H1 (cell line): ENCODE data around the gene XPNPEP1. TPM values are rescaled to one million over a fixed set of nuclear protein-coding genes. Genes with fewer than 3 reads are reported as not detected.

ENCODE experiments used
- CTCF ChIA-PET: fragments of 300-600 bp; sonication (Branson Sonifier 250); formaldehyde crosslinking; loops from one replicate; lab custom pipeline; 2021; ENCODE audit not compliant: partially characterized antibody; lab: Charles Lee
- POLR2A ChIA-PET: fragments of 300-600 bp; sonication (Branson Sonifier 250); formaldehyde crosslinking; loops from one replicate; lab custom pipeline; 2021; ENCODE audit warnings: inconsistent platforms; ENCODE audit not compliant: partially characterized antibody; lab: Charles Lee
- DNase-seq, 2 experiments: peaks; one replicate each; pipeline versions ENCODE4 v3.0.0 to v3.0.0-alpha.2; 2010 to 2022; ENCODE audit warnings: low spot score in 2 of 2, low read depth in 1 of 2, mixed read lengths in 1 of 2
- FAIRE-seq: peaks from 2 replicates; lab custom pipeline; 2011; peaks lifted over from hg19 to GRCh38; lab: Jason Lieb, UNC
- H2AFZ ChIP-seq: 2 replicates; pipeline ENCODE4 v1.8.1; 2012; ENCODE audit warnings: low read length, inconsistent platforms
- H2AK5ac ChIP-seq: 2 replicates; pipeline ENCODE4 v1.6.1; 2013; ENCODE audit warnings: low read depth, low read length
- H2BK120ac ChIP-seq: replicated peaks from 2 replicates; pipeline ENCODE3; 2013; ENCODE audit warnings: low read depth, low read length, inconsistent platforms
- H2BK12ac ChIP-seq: 2 replicates; pipeline ENCODE4 v1.6.1; 2013; ENCODE audit warnings: low read depth, low read length
- H2BK15ac ChIP-seq: 2 replicates; pipeline ENCODE4 v1.6.1; 2013; ENCODE audit warnings: low read length
- H2BK20ac ChIP-seq: 2 replicates; pipeline ENCODE4 v1.6.1; 2013; ENCODE audit warnings: low read length
- H2BK5ac ChIP-seq: 2 replicates; pipeline ENCODE4 v1.6.1; 2013; ENCODE audit warnings: low read depth, low read length
- H3K14ac ChIP-seq: 2 replicates; pipeline ENCODE4 v1.6.1; 2013; ENCODE audit warnings: inconsistent platforms; ENCODE audit not compliant: insufficient read length
- H3K18ac ChIP-seq: 2 replicates; pipeline ENCODE4 v1.6.1; 2013; ENCODE audit warnings: low read length; ENCODE audit errors: extremely low read depth
- H3K23ac ChIP-seq: 2 replicates; pipeline ENCODE4 v1.6.1; 2013; ENCODE audit warnings: inconsistent platforms; ENCODE audit not compliant: insufficient read length
- H3K23me2 ChIP-seq: 2 replicates; pipeline ENCODE4 v1.6.1; 2013; ENCODE audit warnings: low read depth, low read length
- H3K27ac ChIP-seq: 2 replicates; pipeline ENCODE4 v1.6.1; 2011; ENCODE audit warnings: low read depth, low read length, inconsistent platforms
- H3K27me3 ChIP-seq, 4 experiments: replicated peaks in 1 of 4; 1 replicate in 1 of 4; 2 replicates in 3 of 4; pipeline versions ENCODE4 v1.6.1 to v1.8.1; 2011 to 2013; ENCODE audit warnings: low read length in 3 of 4, mild to moderate bottlenecking in 3 of 4, inconsistent platforms in 2 of 4, mixed read lengths in 2 of 4, moderate library complexity in 1 of 4; ENCODE audit not compliant: control insufficient read depth in 3 of 4, insufficient read depth in 3 of 4; ENCODE audit errors: extremely low read depth in 1 of 4
- H3K36me3 ChIP-seq, 4 experiments: 2 replicates each; pipeline versions ENCODE4 v1.6.1 to v1.8.1; 2011 to 2013; ENCODE audit warnings: mild to moderate bottlenecking in 4 of 4, low read length in 3 of 4, moderate library complexity in 2 of 4, control low read depth in 1 of 4, inconsistent platforms in 1 of 4; ENCODE audit not compliant: insufficient read depth in 4 of 4, control insufficient read depth in 2 of 4
- H3K4ac ChIP-seq: replicated peaks from 2 replicates; pipeline ENCODE3; 2013; ENCODE audit warnings: low read length, low read depth, mixed read lengths, inconsistent platforms; ENCODE audit not compliant: insufficient read length
- H3K4me1 ChIP-seq, 4 experiments: replicated peaks in 1 of 4; 1 replicate in 1 of 4; 2 replicates in 3 of 4; pipeline versions ENCODE4 v1.6.1 to v1.8.1; 2011 to 2013; ENCODE audit warnings: low read length in 3 of 4, inconsistent platforms in 2 of 4, mixed read lengths in 1 of 4; ENCODE audit not compliant: insufficient read depth in 4 of 4, control insufficient read depth in 3 of 4
- H3K4me2 ChIP-seq, 2 experiments: 2 replicates each; pipeline versions ENCODE4 v1.6.1 to v1.8.1; 2011 to 2013; ENCODE audit warnings: low read depth in 2 of 2, low read length in 2 of 2, control low read depth in 1 of 2, inconsistent platforms in 1 of 2, mild to moderate bottlenecking in 1 of 2; ENCODE audit not compliant: insufficient read depth in 1 of 2
- H3K4me3 ChIP-seq, 4 experiments: fragments of 200-600, 300-600 bp in 1 of 4; sonication (generic), shearing (Covaris generic), sonication (Bioruptor Twin) in 1 of 4; 2 replicates each; pipeline versions ENCODE4 v1.5.1 to v1.8.1; 2011 to 2016; ENCODE audit warnings: low read length in 4 of 4, low read depth in 3 of 4, control low read depth in 2 of 4, inconsistent platforms in 2 of 4, mild to moderate bottlenecking in 2 of 4, mixed read lengths in 1 of 4, moderate library complexity in 1 of 4; ENCODE audit not compliant: insufficient read depth in 2 of 4; ENCODE audit errors: extremely low read depth in 1 of 4
- H3K56ac ChIP-seq: replicated peaks from 2 replicates; pipeline ENCODE3; 2013; ENCODE audit warnings: low read depth, mild to moderate bottlenecking, mixed read lengths, low read length, inconsistent platforms; ENCODE audit not compliant: insufficient read length
- H3K79me1 ChIP-seq: 2 replicates; pipeline ENCODE4 v1.6.1; 2013; ENCODE audit warnings: low read depth, low read length, control low read depth
- H3K79me2 ChIP-seq, 2 experiments: 2 replicates each; pipeline versions ENCODE4 v1.6.1 to v1.8.1; 2012 to 2013; ENCODE audit warnings: low read length in 2 of 2, mild to moderate bottlenecking in 2 of 2, inconsistent platforms in 1 of 2; ENCODE audit not compliant: insufficient read depth in 2 of 2, control insufficient read depth in 1 of 2
- H3K9ac ChIP-seq, 4 experiments: replicated peaks in 1 of 4; 1 replicate in 1 of 4; 2 replicates in 3 of 4; pipeline versions ENCODE4 v1.6.1 to v1.8.1; 2011 to 2013; ENCODE audit warnings: low read depth in 3 of 4, low read length in 3 of 4, control low read depth in 2 of 4, mild to moderate bottlenecking in 2 of 4, moderate library complexity in 2 of 4, inconsistent platforms in 1 of 4; ENCODE audit errors: extremely low read depth in 1 of 4
- H3K9me3 ChIP-seq, 2 experiments: 2 replicates each; pipeline versions ENCODE4 v1.6.1 to v1.8.1; 2012 to 2013; ENCODE audit warnings: mild to moderate bottlenecking in 2 of 2, moderate library complexity in 2 of 2, control low read depth in 1 of 2, inconsistent platforms in 1 of 2, low read depth in 1 of 2, low read length in 1 of 2, mixed read lengths in 1 of 2; ENCODE audit not compliant: insufficient read depth in 2 of 2
- H4K20me1 ChIP-seq, 2 experiments: replicated peaks in 1 of 2; 2 replicates each; pipeline versions ENCODE3 to v1.8.1; 2011 to 2013; ENCODE audit warnings: inconsistent platforms in 2 of 2, low read length in 2 of 2, mild to moderate bottlenecking in 1 of 2; ENCODE audit not compliant: insufficient read depth in 2 of 2, control insufficient read depth in 1 of 2
- H4K5ac ChIP-seq: 2 replicates; pipeline ENCODE4 v1.6.1; 2013; ENCODE audit warnings: low read length, low read depth, mixed read lengths, inconsistent platforms; ENCODE audit not compliant: insufficient read length
- H4K8ac ChIP-seq: 2 replicates; pipeline ENCODE4 v1.8.0; 2013; ENCODE audit warnings: mild to moderate bottlenecking, moderate library complexity, low read length, inconsistent platforms; ENCODE audit not compliant: insufficient read depth; ENCODE audit errors: extremely low read depth
- H4K91ac ChIP-seq: replicated peaks from 2 replicates; pipeline ENCODE3; 2013; ENCODE audit warnings: low read length, mixed read lengths, inconsistent platforms; ENCODE audit not compliant: insufficient read length
- SRF ChIP-seq: IDR thresholded peaks from 2 replicates; pipeline ENCODE4 v1.6.1; 2011; ENCODE audit warnings: mild to moderate bottlenecking, low read depth, low read length, moderate library complexity
- WGBS, 2 experiments: shearing (Covaris generic) in 1 of 2; methylation state at CpG; one replicate each; pipeline versions ENCODE4 v1.1.6 to v1.1.7; 2013 to 2015; ENCODE audit warnings: low lambda C conversion rate in 2 of 2, mixed read lengths in 2 of 2, inconsistent platforms in 1 of 2, low coverage in 1 of 2, missing lambda C conversion rate in 1 of 2; ENCODE audit not compliant: insufficient replicate concordance in 2 of 2, insufficient coverage in 1 of 2, insufficient read length in 1 of 2; ENCODE audit errors: extremely low coverage in 1 of 2, missing lambda C conversion rate in 1 of 2; 5-methylcytosine and 5-hydroxymethylcytosine counted together
- polyA plus RNA-seq, 7 experiments: library from polyadenylated mRNA; depleted of rRNA in 3 of 7; stranded (reverse) in 5 of 7; unstranded in 2 of 7; fragments of >200 nt in 5 of 7; fragments of 200-250 nt in 2 of 7; gene quantifications; 1 replicate in 5 of 7; 2 replicates in 1 of 7; 4 replicates in 1 of 7; pipeline versions ENCODE4 v1.2.1 to v1.2.3, GENCODE V29; 2011 to 2013; ENCODE audit warnings: missing spikeins in 2 of 7, mixed read lengths in 2 of 7
- total RNA-seq: library from RNA; stranded (reverse); fragmentation: NEBNext Ultra II Directional; extraction: Animal tissue kit (Norgen Biotek cat#: 25700); gene quantifications from 2 replicates; pipeline ENCODE4 v1.2.1, GENCODE V29; 2021

XPNPEP1 gene
- total and polyA plus RNA-seq, 2 of the 8 experiments (the other 6 are each of a cell fraction or from before 2014, with no cell fraction given), result 61.1 to 201 TPM

- no peaks in the 10 kb centered on the region; the same call in 1 of the 2 replicates for H3K23me2 ChIP-seq
- 0 out of 2 replicates have a peak overlapping the region, but pooled peaks have one; percentile 60 for H2AK5ac ChIP-seq
- H3K56ac ChIP-seq, result no peak overlapping the region
- no peak overlapping the region for H4K5ac ChIP-seq
- WGBS, 2 experiments, result 92% methylated on average over 10 of the region's 10 CpGs; no CpG with 5 or more reads in 1 of the 2 experiments
- no peak overlapping the region for H3K23ac ChIP-seq
- H3K79me2 ChIP-seq, result no peaks in the 10 kb centered on the region
- no peak overlapping the region for H2BK20ac ChIP-seq
- peak overlapping the region; percentile 46; the same call in 1 of the 2 replicates for H2BK5ac ChIP-seq
- ChIA-PET CTCF (interaction anchor here (0.7 to 2.6 kb wide), 8 partner anchors 9 to 80 kb away, joined by 3 to 17 read pairs (median 5); no protein-coding TSS in a partner anchor), POLR2A (interaction anchor here (1.1 to 1.2 kb wide), 2 partner anchors 12 to 30 kb away, joined by 3 to 5 read pairs; no protein-coding TSS in a partner anchor)
- H4K8ac ChIP-seq, result no peak overlapping the region
- FAIRE-seq (no peak), DNase-seq (no peak)
- H2BK15ac ChIP-seq, result 0 out of 2 replicates have a peak overlapping the region, but pooled peaks have one; percentile 50
- no peak overlapping the region for H2AFZ ChIP-seq
- no peak overlapping the region for H4K91ac ChIP-seq
- no peaks in the 10 kb centered on the region for H3K79me1 ChIP-seq
- H3K36me3 ChIP-seq, result no peaks in the 10 kb centered on the region
- H3K4me1 ChIP-seq, result peaks cover 8 to 19% (median 11%) of the 10 kb centered on the region in 4 experiments
- no peaks in the 10 kb centered on the region for H3K27me3 ChIP-seq
- no peak overlapping the region for H2BK12ac ChIP-seq
- no peak overlapping the region for H3K14ac ChIP-seq
- H3K4me2 ChIP-seq, result no peak overlapping the region
- no peak overlapping the region for H3K9ac ChIP-seq
- no peak overlapping the region for H3K4me3 ChIP-seq
- no peak overlapping the region for H2BK120ac ChIP-seq
- H3K4ac ChIP-seq, result no peak overlapping the region
- H3K9me3 ChIP-seq, result no peaks in the 10 kb centered on the region
- no peak overlapping the region for H3K27ac ChIP-seq
- H4K20me1 ChIP-seq, result no peaks in the 10 kb centered on the region
- no peak overlapping the region for H3K18ac ChIP-seq
- no peak for TF ChIP-seq SRF
Measured at GRCh38 chr10:109964318-109964717, 41.0 kb upstream of the XPNPEP1 start.
